HG03097 (cell line): ENCODE measurements around the gene FAM50B.

Experiments
- ATAC-seq: cut with Tn5 transposase; IDR thresholded peaks from one replicate; pipeline ENCODE4 v1.9.1; 2021; ENCODE audit not compliant: unreplicated experiment, low FRiP score

FAM50B gene

GRCh38 chr6:3870528-3870925 lies 21.4 kb downstream of the FAM50B start:
- ATAC-seq: no peak

- no peak for ATAC-seq
Observed at GRCh38 chr6:3871515-3871914, 22.3 kb downstream of the FAM50B start.

GRCh38 chr6:3871939-3872338 lies 22.8 kb downstream of the FAM50B start:
- no peak for ATAC-seq

- ATAC-seq: no peak
Observed at GRCh38 chr6:3872370-3872854, 23.2 kb downstream of the FAM50B start.

GRCh38 chr6:3873051-3873450 lies 23.9 kb downstream of the FAM50B start:
- no peak for ATAC-seq

GRCh38 chr6:3874069-3874468 lies 24.9 kb downstream of the FAM50B start:
- no peak for ATAC-seq

- ATAC-seq: no peak
Observed at GRCh38 chr6:3875486-3875885, 26.3 kb downstream of the FAM50B start.

GRCh38 chr6:3876101-3876500 lies 26.9 kb downstream of the FAM50B start:
- no peak for ATAC-seq

GRCh38 chr6:3876866-3877265 lies 27.7 kb downstream of the FAM50B start:
- no peak for ATAC-seq

GRCh38 chr6:3878048-3878666 lies 29.0 kb downstream of the FAM50B start:
- no peak for ATAC-seq

GRCh38 chr6:3879194-3879952 lies 30.2 kb downstream of the FAM50B start:
- no peak for ATAC-seq

GRCh38 chr6:3881711-3882421 lies 32.7 kb downstream of the FAM50B start:
- no peak for ATAC-seq

- no peak for ATAC-seq
Observed at GRCh38 chr6:3882431-3882830, 33.3 kb downstream of the FAM50B start.

GRCh38 chr6:3882866-3883265 lies 33.7 kb downstream of the FAM50B start:
- ATAC-seq: no peak

- no peak for ATAC-seq
Observed at GRCh38 chr6:3884007-3884745, 35.0 kb downstream of the FAM50B start.

GRCh38 chr6:3885262-3886036 lies 36.3 kb downstream of the FAM50B start:
- ATAC-seq: no peak

GRCh38 chr6:3887150-3887700 lies 38.1 kb downstream of the FAM50B start:
- no peak for ATAC-seq

GRCh38 chr6:3888153-3888957 lies 39.2 kb downstream of the FAM50B start:
- no peak for ATAC-seq

GRCh38 chr6:3890047-3890446 lies 40.9 kb downstream of the FAM50B start:
- no peak for ATAC-seq
